Glutamatergic neuron (in vitro differentiated cells): Measurements from ENCODE around the gene PDLIM4. TPM values are rescaled to one million over a fixed set of nuclear protein-coding genes. Genes with fewer than 3 reads are reported as not detected.

Experiments used
- DNase-seq: peaks from one replicate; pipeline ENCODE4 v3.0.0; 2022
- H3K27ac Mint-ChIP-seq: one replicate; pipeline ENCODE4 v1.8.0; 2020; ENCODE audit warnings: mild to moderate bottlenecking, mixed read lengths, inconsistent platforms; ENCODE audit not compliant: unreplicated experiment
- H3K27me3 Mint-ChIP-seq: one replicate; pipeline ENCODE4 v1.8.0; 2020; ENCODE audit warnings: mild to moderate bottlenecking, moderate library complexity, mixed read lengths, inconsistent platforms; ENCODE audit not compliant: unreplicated experiment
- H3K36me3 Mint-ChIP-seq: one replicate; pipeline ENCODE4 v1.8.0; 2020; ENCODE audit warnings: mild to moderate bottlenecking, mixed read lengths, inconsistent platforms; ENCODE audit not compliant: unreplicated experiment
- H3K4me1 Mint-ChIP-seq: one replicate; pipeline ENCODE4 v1.8.0; 2020; ENCODE audit warnings: mild to moderate bottlenecking, low read depth, mixed read lengths, inconsistent platforms; ENCODE audit not compliant: unreplicated experiment
- H3K4me3 Mint-ChIP-seq: one replicate; pipeline ENCODE4 v1.8.0; 2020; ENCODE audit warnings: mild to moderate bottlenecking, mixed read lengths, inconsistent platforms; ENCODE audit not compliant: unreplicated experiment
- H3K9me3 Mint-ChIP-seq: one replicate; pipeline ENCODE4 v1.8.0; 2020; ENCODE audit warnings: mild to moderate bottlenecking, moderate library complexity, mixed read lengths, inconsistent platforms; ENCODE audit not compliant: unreplicated experiment
- CTCF ChIP-seq: fragments of 200-600 bp; sonication (generic); IDR thresholded peaks from one replicate; pipeline ENCODE4 v1.5.0; 2021; ENCODE audit not compliant: partially characterized antibody, unreplicated experiment
- total RNA-seq: library from RNA; stranded (reverse); fragmentation: NEBNext Ultra II Directional; extraction: Animal tissue kit (Norgen Biotek cat#: 25700); gene quantifications from one replicate; pipeline ENCODE4 v1.2.1, GENCODE V29; 2021; ENCODE audit not compliant: unreplicated experiment

The PDLIM4 gene
- total RNA-seq, 1 donor from 2014 or later, result 81.6 TPM

DNA sequence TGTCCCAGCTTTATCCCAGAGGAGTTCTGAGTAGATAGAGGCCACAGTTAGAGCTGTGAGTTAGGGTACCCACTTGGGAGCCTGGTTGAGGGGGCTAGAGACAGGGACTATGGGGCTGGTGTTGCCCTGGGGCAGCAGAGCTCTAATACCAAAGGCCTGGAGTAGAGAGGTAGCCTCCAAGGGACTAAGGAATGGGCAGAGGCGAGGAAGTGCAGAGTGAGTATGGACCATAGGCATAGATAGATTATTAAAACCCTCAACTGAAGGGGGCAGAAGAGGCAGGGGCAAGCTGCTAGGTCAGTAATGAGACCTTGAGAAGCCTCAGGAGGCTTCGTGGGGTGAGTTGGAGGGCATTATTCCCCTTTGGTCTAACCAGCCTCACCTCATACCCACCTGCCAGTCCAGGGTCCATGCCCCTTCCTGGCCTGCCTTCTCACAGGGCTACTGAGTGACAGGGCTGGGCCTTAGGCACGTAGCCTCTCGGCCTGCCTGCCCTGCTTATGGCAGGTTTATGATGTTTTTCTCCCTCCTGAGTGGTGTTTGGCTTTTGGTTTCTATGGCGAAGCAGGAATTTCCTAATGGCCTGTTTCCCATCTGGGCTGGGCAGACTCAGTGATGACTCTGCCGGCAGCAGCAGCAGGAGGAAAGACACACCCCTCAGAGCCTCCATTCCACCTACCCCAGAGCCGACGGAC, 8.0 kb downstream of the PDLIM4 start:
- no peaks in the 10 kb centered on the region for H3K36me3 Mint-ChIP-seq
- no peak for TF ChIP-seq CTCF
- peaks cover 2% of the 10 kb centered on the region for H3K9me3 Mint-ChIP-seq
- peaks cover 6% of the 10 kb centered on the region for H3K27me3 Mint-ChIP-seq
- no peak overlapping the region for H3K4me3 Mint-ChIP-seq
- H3K27ac Mint-ChIP-seq, result peak overlapping the region; percentile 48
- peak; percentile 53 for DNase-seq
- peaks cover 35% of the 10 kb centered on the region for H3K4me1 Mint-ChIP-seq

GRCh38 chr5:132266031-132266835, 8.7 kb downstream of the PDLIM4 start:
- Mint-ChIP-seq H3K36me3 (no peaks in the 10 kb centered on the region), H3K4me3 (no peak overlapping the region), H3K27ac (no peak overlapping the region), H3K27me3 (peaks cover 10% of the 10 kb centered on the region), H3K9me3 (peaks cover 2% of the 10 kb centered on the region), H3K4me1 (peaks cover 38% of the 10 kb centered on the region)
- DNase-seq, result no peak
- no peak for TF ChIP-seq CTCF

- no peaks in the 10 kb centered on the region for H3K36me3 Mint-ChIP-seq
- no peak overlapping the region for H3K4me3 Mint-ChIP-seq
- H3K27ac Mint-ChIP-seq, result no peak overlapping the region
- no peak for TF ChIP-seq CTCF
- H3K4me1 Mint-ChIP-seq, result peaks cover 35% of the 10 kb centered on the region
- H3K9me3 Mint-ChIP-seq, result peaks cover 4% of the 10 kb centered on the region
- no peak for DNase-seq
- peaks cover 10% of the 10 kb centered on the region for H3K27me3 Mint-ChIP-seq
Observed at GRCh38 chr5:132266836-132267160, 9.3 kb downstream of the PDLIM4 start.

- TF ChIP-seq CTCF, result no peak
- Mint-ChIP-seq H3K4me3 (no peak overlapping the region), H3K27me3 (peaks cover 10% of the 10 kb centered on the region), H3K27ac (peak overlapping the region; percentile 43), H3K9me3 (peaks cover 4% of the 10 kb centered on the region), H3K36me3 (no peaks in the 10 kb centered on the region), H3K4me1 (peaks cover 32% of the 10 kb centered on the region)
- no peak for DNase-seq
Observed at GRCh38 chr5:132267166-132267739, 9.8 kb downstream of the PDLIM4 start.
